HepG2 (cell line): ENCODE data around the gene TRPC4AP. TPM values are rescaled to one million over a fixed set of nuclear protein-coding genes. Genes with fewer than 3 reads are reported as not detected.

Source experiments
- BHLHE40 ChIP-seq: IDR thresholded peaks from 2 replicates; pipeline ENCODE4 v1.6.1; 2011; ENCODE audit warnings: low read length, improper control_type of control experiment
- FOXJ3 ChIP-seq: sonication (generic); formaldehyde crosslinking; IDR thresholded peaks from 2 replicates; pipeline ENCODE4 v1.4.0; 2020; ENCODE audit warnings: missing genetic modification reagents, mild to moderate bottlenecking, borderline replicate concordance
- GFI1 ChIP-seq: sonication (generic); formaldehyde crosslinking; IDR thresholded peaks from 2 replicates; pipeline ENCODE4 v1.5.0; 2020; ENCODE audit warnings: missing genetic modification reagents, mild to moderate bottlenecking, borderline replicate concordance
- HNF1A ChIP-seq, 2 experiments: sonication (generic) in 1 of 2; formaldehyde crosslinking in 1 of 2; IDR thresholded peaks; 2 replicates each; pipeline versions ENCODE4 v1.4.0 to v1.6.1; 2016 to 2020; ENCODE audit warnings: borderline replicate concordance in 1 of 2, low read depth in 1 of 2, mild to moderate bottlenecking in 1 of 2, missing genetic modification reagents in 1 of 2
- MAFG ChIP-seq: sonication (generic); formaldehyde crosslinking; IDR thresholded peaks from 2 replicates; pipeline ENCODE4 v1.5.1; 2020; ENCODE audit warnings: mild to moderate bottlenecking, missing genetic modification reagents
- NFATC3 ChIP-seq: sonication (generic); formaldehyde crosslinking; IDR thresholded peaks from 2 replicates; pipeline ENCODE4 v1.5.1; 2020; ENCODE audit warnings: mild to moderate bottlenecking, missing genetic modification reagents
- PRDM15 ChIP-seq: sonication (generic); formaldehyde crosslinking; IDR thresholded peaks from 2 replicates; pipeline ENCODE4 v1.4.0; 2020; ENCODE audit warnings: missing genetic modification reagents
- SKIL ChIP-seq: sonication (generic); formaldehyde crosslinking; IDR thresholded peaks from 2 replicates; pipeline ENCODE4 v1.8.0; 2022; ENCODE audit warnings: missing genetic modification reagents, mild to moderate bottlenecking, moderate library complexity, borderline replicate concordance
- TAF15 ChIP-seq: fragments of 200-400 bp; formaldehyde crosslinking; IDR thresholded peaks from one replicate; pipeline ENCODE4 v1.6.1; 2018; ENCODE audit warnings: mild to moderate bottlenecking, low read depth, low read length; ENCODE audit not compliant: poor library complexity, severe bottlenecking
- TEF ChIP-seq: sonication (generic); formaldehyde crosslinking; IDR thresholded peaks from 2 replicates; pipeline ENCODE4 v1.5.0; 2020; ENCODE audit warnings: missing genetic modification reagents
- USF2 ChIP-seq, 2 experiments: sonication (generic) in 1 of 2; formaldehyde crosslinking in 1 of 2; IDR thresholded peaks; 2 replicates each; pipeline versions ENCODE4 v1.5.1 to v1.6.1; 2011 to 2020; ENCODE audit warnings: borderline replicate concordance in 1 of 2, low read depth in 1 of 2, low read length in 1 of 2, mild to moderate bottlenecking in 1 of 2, missing genetic modification reagents in 1 of 2, moderate library complexity in 1 of 2
- ZMAT5 ChIP-seq: sonication (generic); formaldehyde crosslinking; IDR thresholded peaks from 2 replicates; pipeline ENCODE4 v1.5.0; 2020; ENCODE audit warnings: mild to moderate bottlenecking, low read depth, missing genetic modification reagents, borderline replicate concordance
- ZNF431 ChIP-seq: sonication (generic); formaldehyde crosslinking; IDR thresholded peaks from 2 replicates; pipeline ENCODE4 v1.9.0; 2022; ENCODE audit warnings: missing genetic modification reagents, low read depth, mild to moderate bottlenecking, borderline replicate concordance
- ZNF782 ChIP-seq: sonication (generic); formaldehyde crosslinking; IDR thresholded peaks from 2 replicates; pipeline ENCODE4 v1.4.0; 2020; ENCODE audit warnings: missing genetic modification reagents, mild to moderate bottlenecking, borderline replicate concordance
- polyA plus RNA-seq, 8 experiments: library from polyadenylated mRNA; depleted of rRNA in 3 of 8; stranded (reverse) in 7 of 8; unstranded in 1 of 8; fragments of >200 nt; fragmentation: Illumina TruSeq in 4 of 8; extraction: Trizol in 4 of 8; gene quantifications; 2 replicates each; pipeline versions ENCODE4 v1.2.1 to v1.2.3, GENCODE V29; 2011 to 2016; ENCODE audit warnings: low read depth in 4 of 8, missing spikeins in 1 of 8, mixed read lengths in 1 of 8; ENCODE audit not compliant: insufficient read depth in 1 of 8
- total RNA-seq, 5 experiments: library from RNA; depleted of rRNA; stranded (reverse); fragments of >200 nt; fragmentation: Illumina TruSeq; extraction: Trizol; gene quantifications; 2 replicates each; pipeline ENCODE4 v1.2.3, GENCODE V29; 2016; ENCODE audit warnings: low read depth in 1 of 5

Gene TRPC4AP
- total and polyA plus RNA-seq, 2 of the 13 experiments (the other 11 are each of a cell fraction or from before 2014, with no cell fraction given), result 136 to 137 TPM

GRCh38 chr20:34954904-34955230, 137.7 kb downstream of the TRPC4AP start (continued):
- TF ChIP-seq HNF1A (IDR thresholded peaks at IDR 0.05; ENCODE audit: low read depth) (no peak), HNF1A (CRISPR knock-in tag; IDR thresholded peaks at IDR 0.05; ENCODE audit: borderline replicate concordance) (no peak), FOXJ3 (CRISPR knock-in tag) (no peak), TAF15 (no peak), PRDM15 (CRISPR knock-in tag) (no peak), SKIL (CRISPR knock-in tag) (no peak; the same call in 1 of the 2 replicates), MAFG (CRISPR knock-in tag) (no peak), GFI1 (CRISPR knock-in tag) (peak; percentile 5; the same call in 1 of the 2 replicates), TEF (CRISPR knock-in tag) (no peak), ZNF431 (CRISPR knock-in tag) (no peak), ZMAT5 (CRISPR knock-in tag) (no peak), BHLHE40 (peak; percentile 90), ZNF782 (no peak), USF2 (IDR thresholded peaks at IDR 0.05; ENCODE audit: low read depth, low read length) (no peak), USF2 (CRISPR knock-in tag; IDR thresholded peaks at IDR 0.05; ENCODE audit: borderline replicate concordance) (peak; percentile 62; the same call in 1 of the 2 replicates), NFATC3 (CRISPR knock-in tag) (no peak)
